Neural progenitor cell (in vitro differentiated cells): ENCODE measurements around the gene OBP2B. TPM values are rescaled to one million over a fixed set of nuclear protein-coding genes. Genes with fewer than 3 reads are reported as not detected.

Experiments
- DNase-seq: peaks from one replicate; pipeline ENCODE4 v3.0.0-alpha.2; 2016; ENCODE audit warnings: low spot score
- H2AFZ ChIP-seq: fragments of 200-600 bp; sonication (generic); replicated peaks from 2 replicates; pipeline ENCODE4 v1.6.1; 2016; ENCODE audit warnings: antibody characterized with exemption
- H3F3A ChIP-seq: fragments of 200-600 bp; sonication (generic); 2 replicates; pipeline ENCODE4 v1.6.1; 2016; ENCODE audit warnings: antibody characterized with exemption, low read depth
- H3K27ac ChIP-seq: fragments of 200-600 bp; sonication (generic); 2 replicates; pipeline ENCODE4 v1.5.1; 2016; ENCODE audit warnings: mild to moderate bottlenecking
- H3K27me3 ChIP-seq: fragments of 200-600 bp; sonication (generic); 2 replicates; pipeline ENCODE4 v1.6.1; 2016; ENCODE audit warnings: mild to moderate bottlenecking, moderate library complexity
- H3K36me3 ChIP-seq: fragments of 200-600 bp; sonication (generic); 2 replicates; pipeline ENCODE4 v1.5.1; 2016
- H3K4me1 ChIP-seq: fragments of 200-600 bp; sonication (generic); 2 replicates; pipeline ENCODE4 v1.6.1; 2016; ENCODE audit warnings: mixed run types
- H3K4me2 ChIP-seq: fragments of 200-600 bp; sonication (generic); 2 replicates; pipeline ENCODE4 v1.6.1; 2016
- H3K4me3 ChIP-seq: fragments of 200-600 bp; sonication (generic); 2 replicates; pipeline ENCODE4 v1.5.1; 2016
- H3K79me2 ChIP-seq: fragments of 200-600 bp; sonication (generic); 2 replicates; pipeline ENCODE4 v1.6.1; 2016; ENCODE audit warnings: low read depth
- H3K9ac ChIP-seq: fragments of 200-600 bp; sonication (generic); 2 replicates; pipeline ENCODE4 v1.6.1; 2016
- H3K9me3 ChIP-seq: fragments of 200-600 bp; sonication (generic); 2 replicates; pipeline ENCODE4 v1.5.1; 2016; ENCODE audit warnings: low read depth
- H4K20me1 ChIP-seq: fragments of 200-600 bp; sonication (generic); 2 replicates; pipeline ENCODE4 v1.6.1; 2016; ENCODE audit warnings: low read depth
- H3K27ac Mint-ChIP-seq: 3 replicates; pipeline ENCODE4 v1.8.0; 2021; ENCODE audit warnings: mixed read lengths
- H3K27me3 Mint-ChIP-seq: 2 replicates; pipeline ENCODE4 v1.8.0; 2022; ENCODE audit warnings: low read depth, mild to moderate bottlenecking, inconsistent platforms, moderate library complexity, mixed read lengths; ENCODE audit not compliant: insufficient read depth
- H3K36me3 Mint-ChIP-seq: 3 replicates; pipeline ENCODE4 v1.8.0; 2021; ENCODE audit warnings: mixed read lengths
- H3K4me1 Mint-ChIP-seq: 3 replicates; pipeline ENCODE4 v1.8.0; 2021; ENCODE audit warnings: mixed read lengths
- H3K4me3 Mint-ChIP-seq: 3 replicates; pipeline ENCODE4 v1.8.0; 2021; ENCODE audit warnings: mild to moderate bottlenecking, moderate library complexity, mixed read lengths
- H3K9me3 Mint-ChIP-seq: 3 replicates; pipeline ENCODE4 v1.8.0; 2020; ENCODE audit warnings: mixed read lengths
- EZH2 ChIP-seq: fragments of 200-600 bp; sonication (generic); IDR thresholded peaks from 2 replicates; pipeline ENCODE4 v1.6.1; 2017; ENCODE audit warnings: antibody characterized with exemption, mild to moderate bottlenecking, moderate library complexity
- EZH2phosphoT487 ChIP-seq: fragments of 200-600 bp; sonication (generic); IDR thresholded peaks from 2 replicates; pipeline ENCODE4 v1.6.1; 2017; ENCODE audit warnings: antibody characterized with exemption
- total RNA-seq: library from RNA; depleted of rRNA; stranded (reverse); fragments of >200 nt; gene quantifications from 2 replicates; pipeline ENCODE4 v1.2.3, GENCODE V29; 2015; ENCODE audit warnings: low replicate concordance
- TF ChIP-seq, protein P1 (sequence below): fragments of 200-600 bp; sonication (generic); IDR thresholded peaks from 2 replicates; pipeline ENCODE4 v1.5.1; 2017; ENCODE audit warnings: antibody characterized with exemption, mild to moderate bottlenecking

OBP2B gene
- total RNA-seq, 1 donor from 2014 or later, result not detected

DNA sequence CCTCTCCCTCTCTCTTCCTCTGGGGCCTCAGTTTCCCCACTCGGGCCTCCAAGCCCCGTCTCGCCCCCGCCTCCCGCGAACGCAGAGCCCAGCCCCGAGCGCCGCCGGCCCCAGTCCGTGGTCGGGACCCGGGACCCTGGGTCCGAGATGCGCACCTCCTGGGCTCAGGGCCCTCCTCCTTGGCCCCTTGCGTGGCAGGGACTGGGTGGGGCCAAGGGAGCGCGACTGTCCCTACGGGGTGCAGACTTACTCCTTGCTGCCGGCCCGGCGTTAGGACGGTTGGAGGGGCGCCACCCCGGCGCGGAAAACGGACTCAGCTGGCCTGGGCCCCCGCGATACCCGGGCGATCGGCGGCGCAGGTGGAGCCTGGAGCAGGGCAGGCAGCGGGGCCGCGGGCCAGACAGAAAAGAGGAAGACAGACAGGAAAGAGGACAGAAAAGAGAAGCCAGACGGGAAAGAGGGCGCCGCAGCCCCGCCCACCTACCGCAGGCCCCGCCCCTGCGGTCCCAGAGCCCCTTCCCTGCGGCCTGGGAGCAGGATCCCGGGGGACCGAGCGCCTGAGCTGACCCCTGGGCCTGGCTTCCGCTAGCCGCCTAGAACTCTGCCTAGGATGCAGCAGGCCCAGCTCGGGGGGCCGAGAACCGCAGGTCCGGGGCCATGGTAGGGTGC, 45.4 kb downstream of the OBP2B start, which contains the start of gene GBGT1:
GBGT1 (minus strand) TSS at position 411 of the 669 bp plus-strand sequence. CDS start 1,502 bp downstream, outside the sequence.
- H3K4me1 ChIP-seq, result peaks cover 6% of the 10 kb centered on the region
- DNase-seq, result peak; percentile 82
- H3K9me3 ChIP-seq, result no peaks in the 10 kb centered on the region
- no peaks in the 10 kb centered on the region for H3K36me3 Mint-ChIP-seq
- H3K4me1 Mint-ChIP-seq, result peaks cover 8% of the 10 kb centered on the region
- peaks cover 47% of the 10 kb centered on the region for H3K27me3 ChIP-seq
- no peak within 1 kb of the TSS for H3K27ac Mint-ChIP-seq
- peak within 1 kb of the TSS; percentile 82 for H3K4me2 ChIP-seq
- H3K9ac ChIP-seq, result no peak within 1 kb of the TSS
- H3F3A ChIP-seq, result peaks cover 4% of the 10 kb centered on the region
- H3K9me3 Mint-ChIP-seq, result no peaks in the 10 kb centered on the region
- no peaks in the 10 kb centered on the region for H3K79me2 ChIP-seq
- H3K4me3 Mint-ChIP-seq, result peak within 1 kb of the TSS; percentile 83
- H3K36me3 ChIP-seq, result no peaks in the 10 kb centered on the region
- H4K20me1 ChIP-seq, result peaks cover 3% of the 10 kb centered on the region
- peak within 1 kb of the TSS; percentile 67 for H3K4me3 ChIP-seq
- H3K27me3 Mint-ChIP-seq, result peaks cover 8% of the 10 kb centered on the region
- H2AFZ ChIP-seq, result peak within 1 kb of the TSS; percentile 89
- H3K27ac ChIP-seq, result no peak within 1 kb of the TSS
- TF ChIP-seq EZH2phosphoT487, result no peak
- TF ChIP-seq EZH2, result peak; percentile 44

- Mint-ChIP-seq H3K27me3 (peaks cover 10% of the 10 kb centered on the region), H3K4me3 (peak overlapping the region; percentile 41), H3K27ac (no peak overlapping the region), H3K9me3 (no peaks in the 10 kb centered on the region), H3K4me1 (peaks cover 8% of the 10 kb centered on the region), H3K36me3 (no peaks in the 10 kb centered on the region)
- peak overlapping the region; percentile 82 for H3K4me2 ChIP-seq
- H3K9ac ChIP-seq, result no peak overlapping the region
- peak overlapping the region; percentile 67 for H3K4me3 ChIP-seq
- no peak for TF ChIP-seq EZH2phosphoT487
- TF ChIP-seq EZH2, result no peak
- TF ChIP-seq, protein P1, sequence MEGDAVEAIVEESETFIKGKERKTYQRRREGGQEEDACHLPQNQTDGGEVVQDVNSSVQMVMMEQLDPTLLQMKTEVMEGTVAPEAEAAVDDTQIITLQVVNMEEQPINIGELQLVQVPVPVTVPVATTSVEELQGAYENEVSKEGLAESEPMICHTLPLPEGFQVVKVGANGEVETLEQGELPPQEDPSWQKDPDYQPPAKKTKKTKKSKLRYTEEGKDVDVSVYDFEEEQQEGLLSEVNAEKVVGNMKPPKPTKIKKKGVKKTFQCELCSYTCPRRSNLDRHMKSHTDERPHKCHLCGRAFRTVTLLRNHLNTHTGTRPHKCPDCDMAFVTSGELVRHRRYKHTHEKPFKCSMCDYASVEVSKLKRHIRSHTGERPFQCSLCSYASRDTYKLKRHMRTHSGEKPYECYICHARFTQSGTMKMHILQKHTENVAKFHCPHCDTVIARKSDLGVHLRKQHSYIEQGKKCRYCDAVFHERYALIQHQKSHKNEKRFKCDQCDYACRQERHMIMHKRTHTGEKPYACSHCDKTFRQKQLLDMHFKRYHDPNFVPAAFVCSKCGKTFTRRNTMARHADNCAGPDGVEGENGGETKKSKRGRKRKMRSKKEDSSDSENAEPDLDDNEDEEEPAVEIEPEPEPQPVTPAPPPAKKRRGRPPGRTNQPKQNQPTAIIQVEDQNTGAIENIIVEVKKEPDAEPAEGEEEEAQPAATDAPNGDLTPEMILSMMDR, result no peak
- H3K79me2 ChIP-seq, result no peaks in the 10 kb centered on the region
- H4K20me1 ChIP-seq, result peaks cover 3% of the 10 kb centered on the region
- peaks cover 47% of the 10 kb centered on the region for H3K27me3 ChIP-seq
- H3K27ac ChIP-seq, result no peak overlapping the region
- peaks cover 4% of the 10 kb centered on the region for H3F3A ChIP-seq
- H3K4me1 ChIP-seq, result peaks cover 6% of the 10 kb centered on the region
- no peak overlapping the region for H2AFZ ChIP-seq
- no peaks in the 10 kb centered on the region for H3K9me3 ChIP-seq
- DNase-seq, result peak; percentile 28
- no peaks in the 10 kb centered on the region for H3K36me3 ChIP-seq
Observed at GRCh38 chr9:133162861-133163503, 46.1 kb downstream of the OBP2B start.

GRCh38 chr9:133161547-133161950, 47.5 kb downstream of the OBP2B start:
- TF ChIP-seq, protein P1, result no peak
- TF ChIP-seq EZH2 (no peak), EZH2phosphoT487 (no peak)
- H3K4me1 Mint-ChIP-seq, result peaks cover 8% of the 10 kb centered on the region
- H3K36me3 ChIP-seq, result no peaks in the 10 kb centered on the region

More at GRCh38 chr9:133161547-133161950, 47.5 kb downstream of the OBP2B start:
- no peaks in the 10 kb centered on the region for H3K9me3 ChIP-seq
- H2AFZ ChIP-seq, result no peak overlapping the region
- no peak overlapping the region for H3K4me2 ChIP-seq
- Mint-ChIP-seq H3K27me3 (peaks cover 10% of the 10 kb centered on the region), H3K4me3 (no peak overlapping the region), H3K36me3 (no peaks in the 10 kb centered on the region), H3K9me3 (no peaks in the 10 kb centered on the region), H3K27ac (no peak overlapping the region)
- peaks cover 3% of the 10 kb centered on the region for H4K20me1 ChIP-seq
- H3K9ac ChIP-seq, result no peak overlapping the region
- no peak overlapping the region for H3K27ac ChIP-seq
- no peaks in the 10 kb centered on the region for H3K79me2 ChIP-seq
- peaks cover 6% of the 10 kb centered on the region for H3K4me1 ChIP-seq
- peaks cover 4% of the 10 kb centered on the region for H3F3A ChIP-seq
- no peak overlapping the region for H3K4me3 ChIP-seq
- peaks cover 47% of the 10 kb centered on the region for H3K27me3 ChIP-seq
- DNase-seq, result no peak
